Measurements from ENCODE around the gene FBXL16. TPM values are rescaled to one million over a fixed set of nuclear protein-coding genes. Genes with fewer than 3 reads are reported as not detected.
A peak's percentile ranks its signal among the peaks of the same experiment; 100 is the strongest.

Gene FBXL16
- total and polyA plus RNA-seq, 2 of the 13 experiments (the other 11 are each of a cell fraction or from before 2014, with no cell fraction given), result 0.22 to 2.0 TPM

- TF ChIP-seq ZNF7 (CRISPR knock-in tag; IDR thresholded peaks at IDR 0.05) (no peak), SNAI1 (CRISPR knock-in tag; IDR thresholded peaks at IDR 0.05; ENCODE audit: borderline replicate concordance) (no peak), EED (CRISPR knock-in tag; IDR thresholded peaks at IDR 0.05) (no peak), ZNF296 (CRISPR knock-in tag; conservative IDR thresholded peaks at IDR 0.05) (no peak), PRMT3 (CRISPR knock-in tag; IDR thresholded peaks at IDR 0.05; ENCODE audit: borderline replicate concordance, low read depth) (no peak), KLF12 (CRISPR knock-in tag; IDR thresholded peaks at IDR 0.05; ENCODE audit: borderline replicate concordance) (0 out of 2 replicates have a peak, but pooled peaks have one; percentile 7)
Observed at GRCh38 chr16:680967-681745, 24.4 kb downstream of the FBXL16 start (continued).

GRCh38 chr16:680625-680945, 25.0 kb downstream of the FBXL16 start:
- peaks cover 35% of the 10 kb centered on the region for H3K4me1 ChIP-seq (ENCODE audit: insufficient read depth, low read length)
- DNase-seq (ENCODE audit: low spot score) (no peak), ATAC-seq (no peak), FAIRE-seq (no peak)
- peaks cover 8 to 17% of the 10 kb centered on the region in 2 experiments; a peak in 4 of 5 replicates for H3K36me3 ChIP-seq (replicated peaks in 1 of 2; ENCODE audit: control insufficient read depth in 1 of 2, insufficient read depth in 2 of 2, low read length in 2 of 2)
- in situ Hi-C loops (cut with HindIII; ENCODE audit: extremely low pct_ligation_motif_present, low pct_unique_long_range_greater_than_20kb), result no loop called here
- peak overlapping the region; percentile 72 to 88 (median 85) for H3K4me3 ChIP-seq (replicated peaks in 1 of 3; ENCODE audit: insufficient read depth in 1 of 3, low read depth in 2 of 3, low read length in 3 of 3)
- CTCF ChIA-PET (ENCODE audit: low intra/inter-chr PET ratio, low total read pairs), result interaction anchor here (0.8 kb wide), 1 partner anchor 13 kb away, joined by 3 read pairs; the partner anchor contains the start of gene RHOT2
- 0 out of 2 replicates have a peak, but pooled peaks cover 3% of the 10 kb centered on the region for H4K20me1 ChIP-seq (ENCODE audit: insufficient read depth, low read length)
- H3K4me2 ChIP-seq (ENCODE audit: low read depth, low read length), result peak overlapping the region; percentile 80
- intact Hi-C loops (cut with micrococcal nuclease; ENCODE audit: unreplicated experiment), result no loop called here
- peak overlapping the region; percentile 82 for H3K9ac ChIP-seq (ENCODE audit: insufficient read depth, low read depth, low read length)
- H3K79me2 ChIP-seq (ENCODE audit: insufficient read depth, low read length), result peaks cover 16% of the 10 kb centered on the region
- peak overlapping the region; percentile 76 for H3K27ac ChIP-seq (ENCODE audit: extremely low read length, insufficient read depth, low read length)
- POLR2A ChIA-PET, result interaction anchor here (0.8 to 4.4 kb wide), 9 partner anchors 9 to 44 kb away, joined by 3 to 34 read pairs (median 6); partner anchors contain the start of genes ANTKMT, METRN, METTL26 and RHOT2
- no TSS peak for BruUV-seq (replicated peaks)
- no peak overlapping the region for H2AFZ ChIP-seq (ENCODE audit: low read length)
- H3K27me3 ChIP-seq (ENCODE audit: control insufficient read depth in 1 of 2, insufficient read depth in 2 of 2, low read length in 2 of 2), result no peaks in the 10 kb centered on the region; a peak in 1 of 5 replicates
- WGBS (ENCODE audit: low lambda C conversion rate), result no CpG with 5 or more reads among the region's 38 CpGs
- no peaks in the 10 kb centered on the region for H3K9me3 ChIP-seq (ENCODE audit: low read length)
- TF ChIP-seq ZFX (CRISPR knock-in tag; IDR thresholded peaks at IDR 0.05; ENCODE audit: low read depth), result 0 out of 2 replicates have a peak, but pooled peaks have one; percentile 4
- no peak for TF ChIP-seq NR2F1 (CRISPR knock-in tag; IDR thresholded peaks at IDR 0.05)
- no peak; the same call in 1 of the 2 replicates for TF ChIP-seq KDM5A (IDR thresholded peaks at IDR 0.05; ENCODE audit: borderline replicate concordance, low read length)
- no peak for TF ChIP-seq SALL2 (CRISPR knock-in tag; IDR thresholded peaks at IDR 0.05)
- no peak for TF ChIP-seq RBM22 (optimal IDR thresholded peaks at IDR 0.05; ENCODE audit: low read length)
- TF ChIP-seq REL (CRISPR knock-in tag; conservative IDR thresholded peaks at IDR 0.05), result 0 out of 2 replicates have a peak, but pooled peaks have one; percentile 31
- TF ChIP-seq STAT6 (CRISPR knock-in tag; IDR thresholded peaks at IDR 0.05; ENCODE audit: borderline replicate concordance), result no peak
- TF ChIP-seq ZNF775 (CRISPR knock-in tag; IDR thresholded peaks at IDR 0.05; ENCODE audit: borderline replicate concordance), result no peak
- TF ChIP-seq ZXDC (CRISPR knock-in tag; IDR thresholded peaks at IDR 0.05), result no peak
- peak; percentile 45 for TF ChIP-seq AGO1 (IDR thresholded peaks at IDR 0.05; ENCODE audit: low read depth, low read length, poor library complexity, severe bottlenecking)
